Mesothelial cell of epicardium (in vitro differentiated cells): ENCODE results near the gene GMCL2. TPM values are rescaled to one million over a fixed set of nuclear protein-coding genes. Genes with fewer than 3 reads are reported as not detected.

ENCODE experiments used
- DNase-seq, 2 experiments: peaks; one replicate each; pipeline ENCODE4 v3.0.0; 2021; ENCODE audit warnings: low spot score in 2 of 2; ENCODE audit not compliant: unreplicated experiment in 2 of 2
- H3K27ac Mint-ChIP-seq: 2 replicates; pipeline ENCODE4 v1.8.0; 2021; ENCODE audit warnings: mixed read lengths
- H3K27me3 Mint-ChIP-seq: 2 replicates; pipeline ENCODE4 v1.8.0; 2021; ENCODE audit warnings: low read depth, mixed read lengths
- H3K36me3 Mint-ChIP-seq: 2 replicates; pipeline ENCODE4 v1.8.0; 2021; ENCODE audit warnings: mixed read lengths
- H3K4me1 Mint-ChIP-seq: 2 replicates; pipeline ENCODE4 v1.8.0; 2021; ENCODE audit warnings: mixed read lengths
- H3K4me3 Mint-ChIP-seq: 2 replicates; pipeline ENCODE4 v1.8.0; 2021; ENCODE audit warnings: mild to moderate bottlenecking, moderate library complexity, mixed read lengths
- H3K9me3 Mint-ChIP-seq: 2 replicates; pipeline ENCODE4 v1.8.0; 2021; ENCODE audit warnings: mixed read lengths
- total RNA-seq: library from RNA; stranded (reverse); gene quantifications from 3 replicates; pipeline ENCODE4 v1.2.1, GENCODE V29; 2021
- TF ChIP-seq, protein P1 (sequence below): fragments of 200-600 bp; sonication (generic); IDR thresholded peaks from one replicate; pipeline ENCODE4 v1.5.0; 2021; ENCODE audit warnings: antibody characterized with exemption; ENCODE audit not compliant: unreplicated experiment

Gene GMCL2
- total RNA-seq, 1 donor from 2014 or later, result not detected

DNA sequence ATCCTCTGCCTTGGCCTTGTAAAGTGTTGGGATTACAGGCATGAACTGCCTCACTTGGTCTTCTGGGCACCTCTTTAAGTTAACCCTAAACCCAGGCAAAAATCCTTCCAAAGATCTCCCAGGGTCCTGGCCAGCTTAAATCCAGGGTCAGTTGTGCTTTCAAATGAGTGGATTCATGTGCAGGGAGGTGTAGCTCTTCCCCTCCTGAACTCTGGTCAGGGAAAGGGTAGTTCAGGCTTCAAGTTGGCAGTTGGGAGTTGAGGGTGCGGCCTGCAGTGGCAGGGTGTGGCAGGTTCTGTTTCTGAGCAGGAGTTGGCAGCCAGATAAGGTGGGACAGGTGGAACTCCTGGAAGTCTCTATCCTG, 20.7 kb upstream of the GMCL2 start:
- peak overlapping the region; percentile 1 for H3K4me3 Mint-ChIP-seq
- peaks cover 27% of the 10 kb centered on the region for H3K36me3 Mint-ChIP-seq

DNA sequence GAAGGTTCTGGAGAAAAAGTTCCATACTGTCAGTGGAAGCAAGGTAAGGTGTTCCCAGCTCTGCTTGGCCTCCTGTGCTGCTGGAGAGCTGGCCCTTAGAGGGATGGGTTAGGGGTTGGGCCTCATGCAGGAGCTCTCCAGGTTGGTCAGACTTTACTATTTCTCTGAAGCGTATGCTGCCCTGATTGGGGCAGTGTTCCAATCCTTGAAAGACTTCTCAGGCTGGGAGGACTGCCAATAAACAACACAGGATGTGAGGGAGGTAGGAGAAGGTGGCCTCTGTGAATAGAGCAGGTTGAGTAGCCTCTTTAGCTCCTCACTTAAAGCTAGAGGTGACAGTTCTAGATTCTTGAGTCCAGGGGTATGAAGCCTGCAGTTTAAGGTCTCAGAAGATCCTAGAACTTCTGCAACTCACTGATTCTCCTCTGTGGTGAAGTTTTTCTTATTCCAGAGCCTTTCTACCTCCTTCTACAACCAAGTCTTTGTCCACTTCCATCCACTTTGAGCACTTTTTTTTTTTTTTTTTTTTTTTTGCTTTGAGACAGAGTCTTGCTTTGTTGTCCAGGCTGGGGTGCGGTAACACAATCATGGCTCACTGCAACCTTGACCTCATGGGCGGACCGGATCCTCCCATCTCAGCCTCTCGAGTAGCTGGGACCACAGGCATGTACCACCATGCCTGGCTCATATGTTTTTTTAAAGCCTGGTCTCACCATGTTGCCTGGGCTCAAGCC, 20.2 kb upstream of the GMCL2 start:
- peaks cover 2% of the 10 kb centered on the region for H3K27me3 Mint-ChIP-seq
- peak overlapping the region; percentile 67 for H3K27ac Mint-ChIP-seq
- no peaks in the 10 kb centered on the region for H3K9me3 Mint-ChIP-seq
- H3K4me1 Mint-ChIP-seq, result peaks cover 30% of the 10 kb centered on the region
- DNase-seq, result no peak
- peaks cover 27% of the 10 kb centered on the region for H3K36me3 Mint-ChIP-seq
- peak overlapping the region; percentile 67 for H3K4me3 Mint-ChIP-seq
- TF ChIP-seq, protein P1, sequence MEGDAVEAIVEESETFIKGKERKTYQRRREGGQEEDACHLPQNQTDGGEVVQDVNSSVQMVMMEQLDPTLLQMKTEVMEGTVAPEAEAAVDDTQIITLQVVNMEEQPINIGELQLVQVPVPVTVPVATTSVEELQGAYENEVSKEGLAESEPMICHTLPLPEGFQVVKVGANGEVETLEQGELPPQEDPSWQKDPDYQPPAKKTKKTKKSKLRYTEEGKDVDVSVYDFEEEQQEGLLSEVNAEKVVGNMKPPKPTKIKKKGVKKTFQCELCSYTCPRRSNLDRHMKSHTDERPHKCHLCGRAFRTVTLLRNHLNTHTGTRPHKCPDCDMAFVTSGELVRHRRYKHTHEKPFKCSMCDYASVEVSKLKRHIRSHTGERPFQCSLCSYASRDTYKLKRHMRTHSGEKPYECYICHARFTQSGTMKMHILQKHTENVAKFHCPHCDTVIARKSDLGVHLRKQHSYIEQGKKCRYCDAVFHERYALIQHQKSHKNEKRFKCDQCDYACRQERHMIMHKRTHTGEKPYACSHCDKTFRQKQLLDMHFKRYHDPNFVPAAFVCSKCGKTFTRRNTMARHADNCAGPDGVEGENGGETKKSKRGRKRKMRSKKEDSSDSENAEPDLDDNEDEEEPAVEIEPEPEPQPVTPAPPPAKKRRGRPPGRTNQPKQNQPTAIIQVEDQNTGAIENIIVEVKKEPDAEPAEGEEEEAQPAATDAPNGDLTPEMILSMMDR, result no peak

More for the DNA sequence above, 20.7 kb upstream of the GMCL2 start:
- peaks cover 30% of the 10 kb centered on the region for H3K4me1 Mint-ChIP-seq
- no peaks in the 10 kb centered on the region for H3K9me3 Mint-ChIP-seq
- peaks cover 2% of the 10 kb centered on the region for H3K27me3 Mint-ChIP-seq
- peak overlapping the region; percentile 73 for H3K27ac Mint-ChIP-seq
- TF ChIP-seq, protein P1, result no peak
- DNase-seq, result no peak

GRCh38 chr5:178206166-178207101, 19.3 kb upstream of the GMCL2 start:
- DNase-seq, result no peak
- Mint-ChIP-seq H3K27ac (peak overlapping the region; percentile 68), H3K4me3 (peak overlapping the region; percentile 67), H3K27me3 (peaks cover 2% of the 10 kb centered on the region), H3K4me1 (peaks cover 35% of the 10 kb centered on the region), H3K9me3 (no peaks in the 10 kb centered on the region), H3K36me3 (peaks cover 25% of the 10 kb centered on the region)
- TF ChIP-seq, protein P1, result no peak

DNA sequence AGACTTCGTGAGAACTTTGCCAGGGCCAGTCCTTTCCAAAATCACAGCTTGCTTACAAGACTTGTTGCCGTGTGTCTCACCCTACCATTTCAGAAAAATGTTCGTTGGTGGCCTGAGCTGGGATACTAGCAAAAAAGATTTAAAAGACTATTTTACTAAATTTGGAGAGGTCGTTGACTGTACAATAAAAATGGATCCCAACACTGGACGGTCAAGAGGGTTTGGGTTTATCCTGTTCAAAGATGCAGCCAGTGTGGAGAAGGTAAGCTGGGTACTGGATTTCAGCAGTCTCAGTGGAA, 18.5 kb upstream of the GMCL2 start:
- TF ChIP-seq, protein P1, result no peak
- Mint-ChIP-seq H3K36me3 (peaks cover 25% of the 10 kb centered on the region), H3K9me3 (no peaks in the 10 kb centered on the region), H3K4me1 (peaks cover 35% of the 10 kb centered on the region), H3K27ac (peak overlapping the region; percentile 68), H3K4me3 (peak overlapping the region; percentile 67), H3K27me3 (peaks cover 2% of the 10 kb centered on the region)
- no peak for DNase-seq

DNA sequence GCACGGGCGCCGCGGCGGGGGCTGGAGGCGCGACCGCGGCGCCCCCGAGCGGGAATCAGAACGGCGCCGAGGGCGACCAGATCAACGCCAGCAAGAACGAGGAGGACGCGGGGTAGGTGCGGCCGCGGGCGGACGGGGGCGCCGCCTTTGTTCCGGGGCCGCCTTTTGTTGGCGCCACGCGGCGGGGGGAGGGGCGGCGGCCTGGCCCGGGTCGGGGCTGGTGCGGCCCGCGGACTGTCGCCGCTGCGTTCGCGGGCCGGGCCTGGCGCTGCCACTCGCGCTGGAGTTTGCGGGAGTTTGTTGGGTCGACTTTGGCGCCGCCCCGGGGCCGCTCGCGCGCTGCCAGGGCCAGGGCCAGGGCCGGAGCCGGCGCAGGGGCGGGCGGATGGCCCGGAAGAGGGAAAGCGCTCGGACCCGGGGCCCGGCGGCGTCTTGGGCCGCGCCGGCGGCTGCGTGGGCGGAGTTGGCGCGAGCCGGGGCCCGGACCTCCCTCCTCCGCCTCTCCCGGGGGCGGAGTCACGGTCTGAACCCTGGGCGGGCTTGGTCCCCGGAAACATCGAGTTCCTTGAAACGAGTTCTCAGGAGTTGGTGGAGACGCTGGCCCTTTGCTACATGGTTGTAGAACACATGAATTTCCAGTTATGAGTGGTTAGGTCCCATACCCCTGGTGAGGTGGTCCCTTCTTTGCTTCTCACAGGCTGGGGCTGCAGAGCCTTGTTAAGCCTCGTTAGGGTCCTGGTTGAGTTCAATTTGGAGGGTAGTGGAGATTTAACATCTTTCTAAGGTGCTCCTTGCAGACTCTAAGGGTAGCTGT, 18.0 kb upstream of the GMCL2 start:
- Mint-ChIP-seq H3K4me1 (peaks cover 39% of the 10 kb centered on the region), H3K9me3 (no peaks in the 10 kb centered on the region), H3K4me3 (peak overlapping the region; percentile 97), H3K27ac (peak overlapping the region; percentile 68), H3K36me3 (peaks cover 25% of the 10 kb centered on the region), H3K27me3 (peaks cover 2% of the 10 kb centered on the region)
- DNase-seq, result peak; percentile 56 to 70
- TF ChIP-seq, protein P1, result no peak
